SK-N-SH treated with all-trans-retinoic acid at 6 μM for 48 hours (cell line): Measurements from ENCODE around the gene MCM7.

Experiments
- ATAC-seq: fragments of 200-7000 bp; cut with Tn5 transposase; 3 replicates; pipeline ENCODE4 v1.9.1; 2020; ENCODE audit warnings: mild to moderate bottlenecking, moderate library complexity
- ARNTL ChIP-seq: fragments of 450-650 bp; formaldehyde crosslinking; IDR thresholded peaks from 2 replicates; pipeline ENCODE4 v1.5.0; 2020; ENCODE audit warnings: low read depth, mild to moderate bottlenecking, moderate library complexity, borderline replicate concordance
- BACH2 ChIP-seq: fragments of 250-450 bp; sonication (Bioruptor Pico); IDR thresholded peaks from 2 replicates; pipeline ENCODE4 v1.9.0; 2021; ENCODE audit warnings: mild to moderate bottlenecking, borderline replicate concordance
- CSDC2 ChIP-seq: fragments of 250-450 bp; sonication (Bioruptor Pico); IDR thresholded peaks from 2 replicates; pipeline ENCODE4 v1.5.0; 2020; ENCODE audit warnings: mild to moderate bottlenecking, moderate library complexity
- ESRRG ChIP-seq: fragments of 250-450 bp; sonication (Bioruptor Pico); IDR thresholded peaks from 2 replicates; pipeline ENCODE4 v1.6.1; 2021; ENCODE audit warnings: mild to moderate bottlenecking
- ISL1 ChIP-seq: fragments of 250-450 bp; sonication (Bioruptor Pico); IDR thresholded peaks from 2 replicates; pipeline ENCODE4 v2.1.2; 2022; ENCODE audit warnings: mild to moderate bottlenecking, moderate library complexity
- OSR1 ChIP-seq: fragments of 250-450 bp; sonication (Bioruptor Pico); IDR thresholded peaks from 2 replicates; pipeline ENCODE4 v1.8.0; 2022; ENCODE audit warnings: moderate library complexity, mild to moderate bottlenecking, inconsistent platforms
- PPARA ChIP-seq: fragments of 250-450 bp; sonication (Bioruptor Pico); IDR thresholded peaks from 2 replicates; pipeline ENCODE4 v1.5.0; 2020; ENCODE audit warnings: mild to moderate bottlenecking, borderline replicate concordance
- SNAI2 ChIP-seq: fragments of 250-450 bp; sonication (Bioruptor Pico); IDR thresholded peaks from 2 replicates; pipeline ENCODE4 v1.5.0; 2020; ENCODE audit warnings: mild to moderate bottlenecking, moderate library complexity
- TCF4 ChIP-seq: fragments of 250-450 bp; sonication (Bioruptor Pico); IDR thresholded peaks from 2 replicates; pipeline ENCODE4 v1.8.0; 2021; ENCODE audit warnings: mild to moderate bottlenecking, moderate library complexity, borderline replicate concordance
- TOX ChIP-seq: fragments of 250-450 bp; sonication (Bioruptor Pico); IDR thresholded peaks from 2 replicates; pipeline ENCODE4 v1.8.0; 2021; ENCODE audit warnings: mild to moderate bottlenecking, moderate library complexity, borderline replicate concordance
- ZC3H10 ChIP-seq: fragments of 250-450 bp; sonication (Bioruptor Pico); IDR thresholded peaks from 2 replicates; pipeline ENCODE4 v1.5.1; 2021; ENCODE audit warnings: mild to moderate bottlenecking, moderate library complexity
- ZFP3 ChIP-seq: fragments of 250-450 bp; sonication (Bioruptor Pico); IDR thresholded peaks from 2 replicates; pipeline ENCODE4 v1.5.0; 2020; ENCODE audit warnings: mild to moderate bottlenecking, moderate library complexity
- ZFP30 ChIP-seq: fragments of 450-650 bp; formaldehyde crosslinking; IDR thresholded peaks from 2 replicates; pipeline ENCODE4 v1.5.0; 2022; ENCODE audit warnings: mild to moderate bottlenecking, moderate library complexity
- ZNF565 ChIP-seq: fragments of 450-650 bp; formaldehyde crosslinking; conservative IDR thresholded peaks from 2 replicates; pipeline ENCODE4 v1.5.0; 2020; ENCODE audit warnings: low read depth, mild to moderate bottlenecking, moderate library complexity
- ZNF8 ChIP-seq: fragments of 450-650 bp; formaldehyde crosslinking; IDR thresholded peaks from 2 replicates; pipeline ENCODE4 v1.5.0; 2020; ENCODE audit warnings: mild to moderate bottlenecking, moderate library complexity
- TF ChIP-seq, protein P1 (sequence below): fragments of 250-450 bp; sonication (Bioruptor Pico); IDR thresholded peaks from 2 replicates; pipeline ENCODE4 v1.8.0; 2021; ENCODE audit warnings: low read depth, mild to moderate bottlenecking, moderate library complexity, borderline replicate concordance
- TF ChIP-seq, protein P2 (sequence below): fragments of 250-450 bp; sonication (Bioruptor Pico); IDR thresholded peaks from 2 replicates; pipeline ENCODE4 v1.5.0; 2020; ENCODE audit warnings: mild to moderate bottlenecking, moderate library complexity
- TF ChIP-seq, protein P3 (sequence below): fragments of 250-450 bp; sonication (Bioruptor Pico); IDR thresholded peaks from 2 replicates; pipeline ENCODE4 v1.5.1; 2020; ENCODE audit warnings: low read depth, mild to moderate bottlenecking, moderate library complexity
- TF ChIP-seq, protein P4 (sequence below): fragments of 250-450 bp; sonication (Bioruptor Pico); IDR thresholded peaks from 2 replicates; pipeline ENCODE4 v1.5.1; 2021; ENCODE audit warnings: mild to moderate bottlenecking, moderate library complexity

Gene MCM7

DNA sequence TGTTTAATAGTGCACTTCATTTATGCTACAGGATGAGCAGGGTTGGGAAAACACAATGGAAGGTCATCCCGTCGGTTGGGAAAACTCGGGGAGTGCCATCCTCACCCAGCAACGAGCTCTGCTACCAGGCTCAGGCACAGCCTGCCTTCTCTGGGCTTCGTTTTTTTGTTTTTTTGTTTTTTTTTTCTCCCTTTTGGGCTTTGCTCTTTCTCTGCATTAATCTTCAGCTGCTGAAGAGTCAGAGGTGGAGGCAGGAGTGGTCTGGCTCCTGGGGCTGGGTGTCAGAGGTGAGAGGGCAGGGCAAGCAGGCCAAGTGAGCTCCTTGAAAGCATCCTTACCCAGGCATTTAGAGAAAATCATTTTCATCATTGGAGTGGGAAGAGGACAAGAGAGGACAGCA, 31.2 kb downstream of the MCM7 start:
- no peak for TF ChIP-seq ZFP30
- TF ChIP-seq ISL1, result no peak
- TF ChIP-seq TCF4 (CRISPR knock-in tag), result no peak
- no peak for TF ChIP-seq CSDC2 (CRISPR knock-in tag)
- no peak for TF ChIP-seq ZNF565
- TF ChIP-seq, protein P1, sequence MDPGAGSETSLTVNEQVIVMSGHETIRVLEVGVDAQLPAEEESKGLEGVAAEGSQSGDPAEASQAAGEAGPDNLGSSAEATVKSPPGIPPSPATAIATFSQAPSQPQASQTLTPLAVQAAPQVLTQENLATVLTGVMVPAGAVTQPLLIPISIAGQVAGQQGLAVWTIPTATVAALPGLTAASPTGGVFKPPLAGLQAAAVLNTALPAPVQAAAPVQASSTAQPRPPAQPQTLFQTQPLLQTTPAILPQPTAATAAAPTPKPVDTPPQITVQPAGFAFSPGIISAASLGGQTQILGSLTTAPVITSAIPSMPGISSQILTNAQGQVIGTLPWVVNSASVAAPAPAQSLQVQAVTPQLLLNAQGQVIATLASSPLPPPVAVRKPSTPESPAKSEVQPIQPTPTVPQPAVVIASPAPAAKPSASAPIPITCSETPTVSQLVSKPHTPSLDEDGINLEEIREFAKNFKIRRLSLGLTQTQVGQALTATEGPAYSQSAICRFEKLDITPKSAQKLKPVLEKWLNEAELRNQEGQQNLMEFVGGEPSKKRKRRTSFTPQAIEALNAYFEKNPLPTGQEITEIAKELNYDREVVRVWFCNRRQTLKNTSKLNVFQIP, result no peak
- no peak for TF ChIP-seq ZNF8 (CRISPR knock-in tag)
- no peak for TF ChIP-seq BACH2 (CRISPR knock-in tag)
- TF ChIP-seq ESRRG (CRISPR knock-in tag), result no peak
- TF ChIP-seq TOX (CRISPR knock-in tag), result no peak
- TF ChIP-seq, protein P2, sequence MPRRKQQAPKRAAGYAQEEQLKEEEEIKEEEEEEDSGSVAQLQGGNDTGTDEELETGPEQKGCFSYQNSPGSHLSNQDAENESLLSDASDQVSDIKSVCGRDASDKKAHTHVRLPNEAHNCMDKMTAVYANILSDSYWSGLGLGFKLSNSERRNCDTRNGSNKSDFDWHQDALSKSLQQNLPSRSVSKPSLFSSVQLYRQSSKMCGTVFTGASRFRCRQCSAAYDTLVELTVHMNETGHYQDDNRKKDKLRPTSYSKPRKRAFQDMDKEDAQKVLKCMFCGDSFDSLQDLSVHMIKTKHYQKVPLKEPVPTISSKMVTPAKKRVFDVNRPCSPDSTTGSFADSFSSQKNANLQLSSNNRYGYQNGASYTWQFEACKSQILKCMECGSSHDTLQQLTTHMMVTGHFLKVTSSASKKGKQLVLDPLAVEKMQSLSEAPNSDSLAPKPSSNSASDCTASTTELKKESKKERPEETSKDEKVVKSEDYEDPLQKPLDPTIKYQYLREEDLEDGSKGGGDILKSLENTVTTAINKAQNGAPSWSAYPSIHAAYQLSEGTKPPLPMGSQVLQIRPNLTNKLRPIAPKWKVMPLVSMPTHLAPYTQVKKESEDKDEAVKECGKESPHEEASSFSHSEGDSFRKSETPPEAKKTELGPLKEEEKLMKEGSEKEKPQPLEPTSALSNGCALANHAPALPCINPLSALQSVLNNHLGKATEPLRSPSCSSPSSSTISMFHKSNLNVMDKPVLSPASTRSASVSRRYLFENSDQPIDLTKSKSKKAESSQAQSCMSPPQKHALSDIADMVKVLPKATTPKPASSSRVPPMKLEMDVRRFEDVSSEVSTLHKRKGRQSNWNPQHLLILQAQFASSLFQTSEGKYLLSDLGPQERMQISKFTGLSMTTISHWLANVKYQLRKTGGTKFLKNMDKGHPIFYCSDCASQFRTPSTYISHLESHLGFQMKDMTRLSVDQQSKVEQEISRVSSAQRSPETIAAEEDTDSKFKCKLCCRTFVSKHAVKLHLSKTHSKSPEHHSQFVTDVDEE (CRISPR knock-in tag), result no peak

DNA sequence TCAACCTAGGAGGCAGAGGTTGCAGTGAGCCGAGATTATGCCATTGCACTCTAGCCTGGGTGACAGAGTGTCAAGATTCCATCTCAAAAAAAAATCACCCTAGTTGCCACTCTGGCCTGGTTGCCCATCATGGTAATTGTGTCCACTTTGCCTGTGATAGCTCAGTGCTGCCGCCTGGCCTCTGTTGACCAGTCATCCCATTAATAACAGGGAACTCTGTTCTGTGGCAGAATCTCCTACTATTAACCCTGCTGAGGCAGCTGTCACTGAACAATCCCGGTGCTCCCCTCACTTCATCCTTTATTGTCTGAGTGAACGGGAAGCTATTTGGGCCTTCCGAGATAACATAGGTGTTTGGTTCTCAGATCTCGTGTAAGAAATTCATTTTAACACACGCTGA, 34.2 kb downstream of the MCM7 start:
- TF ChIP-seq ZNF8 (CRISPR knock-in tag), result no peak
- TF ChIP-seq ZNF565, result no peak
- TF ChIP-seq, protein P3, sequence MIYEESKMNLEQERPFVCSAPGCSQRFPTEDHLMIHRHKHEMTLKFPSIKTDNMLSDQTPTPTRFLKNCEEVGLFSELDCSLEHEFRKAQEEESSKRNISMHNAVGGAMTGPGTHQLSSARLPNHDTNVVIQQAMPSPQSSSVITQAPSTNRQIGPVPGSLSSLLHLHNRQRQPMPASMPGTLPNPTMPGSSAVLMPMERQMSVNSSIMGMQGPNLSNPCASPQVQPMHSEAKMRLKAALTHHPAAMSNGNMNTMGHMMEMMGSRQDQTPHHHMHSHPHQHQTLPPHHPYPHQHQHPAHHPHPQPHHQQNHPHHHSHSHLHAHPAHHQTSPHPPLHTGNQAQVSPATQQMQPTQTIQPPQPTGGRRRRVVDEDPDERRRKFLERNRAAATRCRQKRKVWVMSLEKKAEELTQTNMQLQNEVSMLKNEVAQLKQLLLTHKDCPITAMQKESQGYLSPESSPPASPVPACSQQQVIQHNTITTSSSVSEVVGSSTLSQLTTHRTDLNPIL (CRISPR knock-in tag), result no peak
- no peak for TF ChIP-seq ZFP30
- TF ChIP-seq ZFP3 (CRISPR knock-in tag), result no peak
- no peak for TF ChIP-seq OSR1 (CRISPR knock-in tag)
- no peak for TF ChIP-seq SNAI2 (CRISPR knock-in tag)
- TF ChIP-seq ISL1, result no peak
- TF ChIP-seq BACH2 (CRISPR knock-in tag), result no peak
- no peak for TF ChIP-seq TCF4 (CRISPR knock-in tag)
- TF ChIP-seq, protein P4, sequence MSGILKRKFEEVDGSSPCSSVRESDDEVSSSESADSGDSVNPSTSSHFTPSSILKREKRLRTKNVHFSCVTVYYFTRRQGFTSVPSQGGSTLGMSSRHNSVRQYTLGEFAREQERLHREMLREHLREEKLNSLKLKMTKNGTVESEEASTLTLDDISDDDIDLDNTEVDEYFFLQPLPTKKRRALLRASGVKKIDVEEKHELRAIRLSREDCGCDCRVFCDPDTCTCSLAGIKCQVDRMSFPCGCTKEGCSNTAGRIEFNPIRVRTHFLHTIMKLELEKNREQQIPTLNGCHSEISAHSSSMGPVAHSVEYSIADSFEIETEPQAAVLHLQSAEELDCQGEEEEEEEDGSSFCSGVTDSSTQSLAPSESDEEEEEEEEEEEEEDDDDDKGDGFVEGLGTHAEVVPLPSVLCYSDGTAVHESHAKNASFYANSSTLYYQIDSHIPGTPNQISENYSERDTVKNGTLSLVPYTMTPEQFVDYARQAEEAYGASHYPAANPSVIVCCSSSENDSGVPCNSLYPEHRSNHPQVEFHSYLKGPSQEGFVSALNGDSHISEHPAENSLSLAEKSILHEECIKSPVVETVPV (CRISPR knock-in tag), result no peak
- TF ChIP-seq, protein P2 (CRISPR knock-in tag), result no peak
- TF ChIP-seq ZC3H10 (CRISPR knock-in tag), result no peak
- TF ChIP-seq, protein P1, result no peak
- TF ChIP-seq ARNTL (CRISPR knock-in tag), result no peak
- no peak for TF ChIP-seq PPARA (CRISPR knock-in tag)
- ATAC-seq, result peak; percentile 5

More for the DNA sequence above, 31.2 kb downstream of the MCM7 start:
- ATAC-seq, result no peak
